K562 (cell line): ENCODE measurements around the gene MYMX. TPM values are rescaled to one million over a fixed set of nuclear protein-coding genes. Genes with fewer than 3 reads are reported as not detected.

Experiments used
- BCL6 ChIP-seq: fragments of 250-450 bp; sonication (Bioruptor Pico); IDR thresholded peaks from 2 replicates; pipeline ENCODE4 v1.4.0; 2020
- HDAC6 ChIP-seq: IDR thresholded peaks from 2 replicates; pipeline ENCODE4 v1.6.1; 2012; ENCODE audit warnings: low read depth, mild to moderate bottlenecking, control low read depth, inconsistent platforms, low read length, moderate library complexity
- HMG20A ChIP-seq: fragments of 450-650 bp; formaldehyde crosslinking; conservative IDR thresholded peaks from 2 replicates; pipeline ENCODE4 v1.4.0; 2020; ENCODE audit warnings: mild to moderate bottlenecking, mixed read lengths
- HSF4 ChIP-seq: fragments of 250-450 bp; sonication (Bioruptor Pico); IDR thresholded peaks from 2 replicates; pipeline ENCODE4 v2.1.2; 2022; ENCODE audit warnings: mild to moderate bottlenecking, moderate library complexity, borderline replicate concordance
- MAZ ChIP-seq, 2 experiments: fragments of 450-650 bp in 1 of 2; sonication (generic) in 1 of 2; formaldehyde crosslinking; IDR thresholded peaks in 1 of 2; conservative IDR thresholded peaks in 1 of 2; 2 replicates each; pipeline versions ENCODE4 v1.4.0 to v1.5.0; 2020; ENCODE audit warnings: mild to moderate bottlenecking in 1 of 2, missing genetic modification reagents in 1 of 2
- NBN ChIP-seq: fragments of 450-650 bp; IDR thresholded peaks from 2 replicates; pipeline ENCODE4 v1.6.1; 2016; ENCODE audit warnings: low read depth, mild to moderate bottlenecking
- PHF20 ChIP-seq: fragments of 450-650 bp; IDR thresholded peaks from 2 replicates; pipeline ENCODE4 v1.6.1; 2018; ENCODE audit not compliant: partially characterized antibody
- RREB1 ChIP-seq: fragments of 250-450 bp; sonication (Bioruptor Pico); IDR thresholded peaks from 2 replicates; pipeline ENCODE4 v1.4.0; 2020
- TBL1XR1 ChIP-seq, 2 experiments: IDR thresholded peaks; 2 replicates each; pipeline ENCODE4 v1.6.1; 2012; ENCODE audit warnings: improper control_type of control experiment in 2 of 2, low read length in 2 of 2, mild to moderate bottlenecking in 1 of 2
- ZNF121 ChIP-seq: sonication (generic); formaldehyde crosslinking; conservative IDR thresholded peaks from 2 replicates; pipeline ENCODE4 v1.8.0; 2022; ENCODE audit warnings: missing genetic modification reagents
- ZNF124 ChIP-seq: sonication (generic); formaldehyde crosslinking; IDR thresholded peaks from 2 replicates; pipeline ENCODE4 v1.8.1; 2022; ENCODE audit warnings: missing genetic modification reagents
- ZNF232 ChIP-seq: sonication (generic); formaldehyde crosslinking; IDR thresholded peaks from 2 replicates; pipeline ENCODE4 v1.8.0; 2022; ENCODE audit warnings: mild to moderate bottlenecking, missing genetic modification reagents
- ZNF316 ChIP-seq: fragments of 450-650 bp; IDR thresholded peaks from 2 replicates; pipeline ENCODE4 v1.6.1; 2016
- ZNF384 ChIP-seq: IDR thresholded peaks from 2 replicates; pipeline ENCODE4 v1.6.1; 2012; ENCODE audit warnings: low read depth, low read length, improper control_type of control experiment
- ZNF444 ChIP-seq: fragments of 250-450 bp; sonication (Bioruptor Pico); IDR thresholded peaks from 2 replicates; pipeline ENCODE4 v1.4.0; 2020; ENCODE audit warnings: mild to moderate bottlenecking, moderate library complexity
- polyA plus RNA-seq, 8 experiments: library from polyadenylated mRNA; depleted of rRNA in 4 of 8; stranded (reverse) in 5 of 8; unstranded in 3 of 8; fragments of >200 nt; fragmentation: Nextera tagmentation in 2 of 8; fragmentation: Illumina TruSeq in 1 of 8; extraction: Ambion mirVana in 2 of 8; extraction: Trizol in 1 of 8; gene quantifications; 2 replicates each; pipeline versions ENCODE4 v1.2.1 to v1.2.3, GENCODE V29; 2011 to 2014; ENCODE audit warnings: inconsistent platforms in 1 of 8, missing spikeins in 1 of 8
- total RNA-seq, 7 experiments: library from RNA; depleted of rRNA in 6 of 7; stranded (reverse); fragments of >200 nt in 6 of 7; fragmentation: Illumina TruSeq in 2 of 7; extraction: Trizol in 2 of 7; gene quantifications; 2 replicates each; pipeline versions ENCODE4 v1.2.1 to v1.2.3, GENCODE V29; 2011 to 2021; ENCODE audit warnings: low replicate concordance in 1 of 7
- TF ChIP-seq, protein P1 (sequence below): fragments of 250-450 bp; sonication (Bioruptor Pico); IDR thresholded peaks from 2 replicates; pipeline ENCODE4 v1.5.0; 2021; ENCODE audit warnings: mild to moderate bottlenecking, moderate library complexity
- TF ChIP-seq, protein P2 (sequence below): fragments of 250-450 bp; sonication (Bioruptor Pico); IDR thresholded peaks from 2 replicates; pipeline ENCODE4 v1.4.0; 2020; ENCODE audit warnings: borderline replicate concordance

The MYMX gene
- total and polyA plus RNA-seq, 9 of the 15 experiments (the other 6 are each of a cell fraction or from before 2014, with no cell fraction given) = 0.12 TPM; not detected in 8

DNA sequence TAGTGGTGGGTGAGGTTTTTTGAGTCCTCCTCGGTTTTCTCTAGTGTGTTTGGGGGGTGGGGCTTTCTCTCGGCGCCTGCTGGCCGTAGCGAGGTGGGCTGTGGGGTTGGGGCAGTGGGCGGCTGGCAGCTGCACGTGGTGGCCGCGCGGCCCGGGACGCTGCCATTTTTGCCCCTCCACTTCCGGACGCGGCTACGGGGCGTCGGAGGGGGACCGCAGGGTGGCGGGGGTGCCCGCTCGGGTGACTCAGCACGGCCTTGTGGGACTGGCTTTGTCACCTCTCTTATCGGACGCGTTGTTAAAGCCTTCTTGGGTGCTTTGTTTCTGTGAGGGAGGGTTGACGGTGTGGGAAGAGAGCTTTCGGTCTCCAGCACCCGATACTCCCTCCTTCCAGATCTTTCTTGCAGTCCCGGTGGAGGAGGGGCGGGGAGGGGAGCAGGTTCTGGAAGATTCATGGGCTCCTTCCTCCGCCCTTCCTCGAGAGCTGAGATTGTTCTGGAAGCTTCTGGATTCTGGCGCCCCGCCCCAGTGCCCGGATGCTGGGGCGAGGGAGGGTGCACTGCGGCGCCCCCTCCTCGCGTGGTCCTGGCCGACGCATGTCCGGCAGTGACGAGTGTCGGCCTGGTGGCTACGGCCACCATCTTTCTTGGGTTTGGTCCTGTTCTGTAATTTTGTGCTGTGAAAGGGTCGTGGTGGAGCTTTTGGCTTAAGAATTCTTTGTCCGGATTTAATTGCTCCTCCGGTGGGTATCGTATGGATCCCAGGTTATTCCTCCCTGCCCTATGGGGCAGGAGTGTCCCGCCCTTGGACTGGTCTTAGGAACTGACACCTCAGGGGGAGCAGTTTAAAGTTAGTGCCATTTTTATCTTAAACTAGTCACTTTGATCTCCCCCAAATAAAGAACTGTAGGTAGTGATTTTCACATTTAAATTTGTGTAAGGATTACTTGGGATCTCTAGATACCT is 30.9 kb downstream of the MYMX start (continued):
- TF ChIP-seq ZNF124 = no peak
- no peak for TF ChIP-seq HSF4 (CRISPR knock-in tag)
- TF ChIP-seq ZNF316 = peak; percentile 93
- TF ChIP-seq ZNF121 (CRISPR knock-in tag) = no peak
- TF ChIP-seq ZNF384 = no peak
- no peak for TF ChIP-seq HDAC6
- no peak for TF ChIP-seq ZNF444 (CRISPR knock-in tag)
- TF ChIP-seq ZNF232 (CRISPR knock-in tag) = peak; percentile 10; the same call in 1 of the 2 replicates
- no peak for TF ChIP-seq NBN
- no peak for TF ChIP-seq PHF20
- no peak for TF ChIP-seq BCL6 (CRISPR knock-in tag)
- TF ChIP-seq RREB1 (CRISPR knock-in tag) = no peak
- TF ChIP-seq, protein P1, sequence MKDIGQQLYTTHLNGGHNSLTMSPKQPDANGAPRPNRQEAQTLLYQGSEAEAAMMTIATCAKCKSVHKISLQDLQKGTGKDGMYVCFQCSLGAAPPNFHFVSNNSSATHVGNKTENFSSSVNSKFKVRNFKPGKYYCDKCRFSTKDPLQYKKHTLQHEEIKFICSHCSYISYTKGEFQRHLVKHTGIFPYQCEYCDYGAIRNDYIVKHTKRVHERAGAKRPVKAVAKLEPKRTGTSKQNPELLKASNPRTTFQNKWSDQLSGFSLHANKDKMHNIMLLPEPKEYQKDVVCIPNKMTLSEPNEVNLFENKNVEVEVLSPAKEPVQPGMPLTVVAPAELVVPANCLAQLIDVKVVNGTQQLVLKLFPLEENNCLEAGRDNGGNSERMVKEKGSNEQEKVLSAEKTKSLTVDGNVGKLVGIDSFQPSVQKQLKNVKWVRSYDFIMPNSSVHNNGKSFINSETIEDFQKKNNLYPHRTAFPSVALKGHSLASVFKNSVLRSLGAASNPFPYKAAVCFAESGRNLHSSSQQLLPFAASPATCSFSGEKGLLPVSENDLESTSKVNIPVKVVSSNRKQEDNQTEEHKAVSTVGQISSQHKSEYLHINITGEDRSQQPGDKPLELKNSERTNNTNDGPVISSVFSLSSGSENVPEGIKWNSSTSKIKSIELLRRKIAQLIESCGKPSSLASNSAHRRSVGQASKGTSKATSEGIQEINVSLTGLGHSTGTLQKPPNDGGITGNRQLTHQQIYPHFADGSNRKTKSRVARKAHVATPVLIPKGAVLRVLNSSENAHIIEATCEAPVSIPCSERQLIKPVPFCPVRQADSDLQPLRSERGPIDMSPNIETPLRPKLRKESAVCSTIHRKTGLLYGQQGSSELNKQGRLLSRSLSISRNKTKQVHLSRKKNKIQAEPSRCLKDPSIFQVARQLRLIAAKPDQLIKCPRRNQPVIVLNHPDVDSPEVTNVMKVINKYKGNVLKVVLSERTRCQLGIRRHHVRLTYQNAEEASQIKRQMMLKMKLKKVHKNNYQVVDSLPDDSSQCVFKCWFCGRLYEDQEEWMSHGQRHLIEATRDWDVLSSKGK (CRISPR knock-in tag) = 0 out of 2 replicates have a peak, but pooled peaks have one; percentile 31
- peak; percentile 98 to 99 for TF ChIP-seq MAZ (CRISPR knock-in tag; conservative IDR thresholded peaks at IDR 0.05 in 1 of 2, IDR thresholded peaks at IDR 0.05 in 1 of 2)
- no peak for TF ChIP-seq HMG20A
- TF ChIP-seq, protein P2, sequence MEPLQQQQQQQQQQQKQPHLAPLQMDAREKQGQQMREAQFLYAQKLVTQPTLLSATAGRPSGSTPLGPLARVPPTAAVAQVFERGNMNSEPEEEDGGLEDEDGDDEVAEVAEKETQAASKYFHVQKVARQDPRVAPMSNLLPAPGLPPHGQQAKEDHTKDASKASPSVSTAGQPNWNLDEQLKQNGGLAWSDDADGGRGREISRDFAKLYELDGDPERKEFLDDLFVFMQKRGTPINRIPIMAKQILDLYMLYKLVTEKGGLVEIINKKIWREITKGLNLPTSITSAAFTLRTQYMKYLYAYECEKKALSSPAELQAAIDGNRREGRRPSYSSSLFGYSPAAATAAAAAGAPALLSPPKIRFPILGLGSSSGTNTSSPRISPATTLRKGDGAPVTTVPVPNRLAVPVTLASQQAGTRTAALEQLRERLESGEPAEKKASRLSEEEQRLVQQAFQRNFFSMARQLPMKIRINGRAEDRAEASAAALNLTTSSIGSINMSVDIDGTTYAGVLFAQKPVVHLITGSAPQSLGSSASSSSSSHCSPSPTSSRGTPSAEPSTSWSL (CRISPR knock-in tag) = 0 out of 2 replicates have a peak, but pooled peaks have one; percentile 57
- peak; percentile 71 to 86; a peak in 2 of 4 replicates for TF ChIP-seq TBL1XR1 (IDR thresholded peaks at IDR 0.05; ENCODE audit: low read length in 2 of 2)
